ENCODE data around the gene KATNIP.
A peak's percentile ranks its signal among the peaks of the same experiment; 100 is the strongest.

KATNIP gene

GRCh38 chr16:27579087-27579980 lies 29.4 kb downstream of the KATNIP start:
- no peak for TF ChIP-seq CTCF (IDR thresholded peaks at IDR 0.05; ENCODE audit: low read depth, low read length)
- peak; percentile 25 for DNase-seq (ENCODE audit: extremely low read depth, low read depth)

GRCh38 chr16:27582883-27583282 lies 32.9 kb downstream of the KATNIP start:
- TF ChIP-seq CTCF (IDR thresholded peaks at IDR 0.05; ENCODE audit: low read depth, low read length) = no peak
- no peak for DNase-seq (ENCODE audit: extremely low read depth, low read depth)

- TF ChIP-seq CTCF (IDR thresholded peaks at IDR 0.05; ENCODE audit: low read depth, low read length) = no peak
Measured at GRCh38 chr16:27583634-27584033, 33.7 kb downstream of the KATNIP start.

GRCh38 chr16:27585200-27585599 lies 35.3 kb downstream of the KATNIP start:
- DNase-seq (ENCODE audit: extremely low read depth, low read depth) = no peak
- no peak for TF ChIP-seq CTCF (IDR thresholded peaks at IDR 0.05; ENCODE audit: low read depth, low read length)

More at GRCh38 chr16:27583634-27584033, 33.7 kb downstream of the KATNIP start:
- no peak for DNase-seq (ENCODE audit: extremely low read depth, low read depth)

GRCh38 chr16:27586711-27587110 lies 36.8 kb downstream of the KATNIP start:
- no peak for DNase-seq (ENCODE audit: extremely low read depth, low read depth)
- TF ChIP-seq CTCF (IDR thresholded peaks at IDR 0.05; ENCODE audit: low read depth, low read length) = no peak

- no peak for TF ChIP-seq CTCF (IDR thresholded peaks at IDR 0.05; ENCODE audit: low read depth, low read length)
- DNase-seq (ENCODE audit: extremely low read depth, low read depth) = no peak
Measured at GRCh38 chr16:27588057-27588456, 38.1 kb downstream of the KATNIP start.

- no peak for DNase-seq (ENCODE audit: extremely low read depth, low read depth)
- TF ChIP-seq CTCF (IDR thresholded peaks at IDR 0.05; ENCODE audit: low read depth, low read length) = no peak
Measured at GRCh38 chr16:27591837-27592236, 41.9 kb downstream of the KATNIP start.
